Middle frontal gyrus (tissue), 1 donor: ENCODE data around the gene FXYD2.
A peak's percentile ranks its signal among the peaks of the same experiment; 100 is the strongest.

Experiments used
- DNase-seq: peaks from one replicate; pipeline ENCODE4 v3.0.0-alpha.2; 2015; ENCODE audit warnings: low spot score; ENCODE audit errors: extremely low spot score

The FXYD2 gene

DNA sequence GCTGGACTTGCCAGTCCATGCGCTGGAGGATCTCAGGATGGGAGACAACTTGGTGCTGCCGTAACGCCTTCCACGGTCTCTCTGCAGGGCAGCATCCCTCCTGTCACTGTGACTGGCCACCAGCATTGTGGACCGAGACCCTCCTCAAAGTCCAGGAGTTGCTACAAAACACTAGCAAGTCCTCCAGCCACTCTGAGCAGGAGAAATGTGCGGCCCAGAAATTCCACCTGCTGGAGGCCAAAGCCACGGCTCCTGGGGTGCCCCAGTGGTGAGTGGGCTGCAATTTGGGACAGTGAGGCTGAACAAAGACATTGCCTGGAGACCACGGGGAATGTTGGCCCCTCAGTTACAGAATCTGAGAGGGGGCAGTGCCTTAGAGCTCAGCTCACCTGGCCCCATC, 20.6 kb downstream of the FXYD2 start:
- DNase-seq, result no peak

- no peak for DNase-seq
Measured at GRCh38 chr11:117799634-117800033, 24.9 kb downstream of the FXYD2 start.

DNA sequence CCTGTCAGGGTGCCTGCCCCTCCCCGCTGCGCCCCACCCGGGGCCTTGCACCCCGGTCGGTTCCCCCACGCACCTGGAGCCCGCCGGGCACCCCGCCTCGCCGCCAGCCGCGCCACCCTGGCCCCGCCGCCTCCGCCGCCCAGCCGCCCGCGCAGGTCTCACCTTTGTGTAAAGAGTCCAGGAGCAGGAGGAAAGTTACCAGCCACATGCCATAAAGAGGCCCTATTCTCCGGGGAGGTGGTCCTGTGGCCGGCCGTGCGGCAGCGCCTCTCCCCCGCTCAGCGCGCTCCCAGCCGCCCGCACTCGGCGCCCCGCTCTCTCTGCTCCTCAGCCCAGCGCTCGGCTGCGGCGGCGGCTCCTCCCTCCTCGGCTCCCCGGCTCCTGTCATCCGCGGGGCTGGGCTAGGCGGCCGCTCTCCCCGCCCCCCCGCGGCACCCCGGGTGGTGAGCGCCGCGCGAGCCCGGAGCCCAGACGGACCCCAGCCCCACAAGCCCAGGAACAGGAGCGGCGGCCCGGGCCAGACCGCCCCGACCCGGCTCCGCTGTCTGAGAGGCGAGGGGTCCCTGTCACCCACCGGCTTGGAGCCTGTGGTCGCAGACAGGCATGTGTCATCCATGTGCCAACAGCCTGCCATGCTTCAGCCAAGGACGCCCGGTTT, 27.5 kb downstream of the FXYD2 start, which contains the start of gene DSCAML1:
TSS of gene DSCAML1 (minus strand) at position 345 of the 658 bp plus-strand sequence. CDS start at position 208, 137 bp downstream.
- no peak for DNase-seq

- no peak for DNase-seq
Measured at GRCh38 chr11:117796456-117796871, 28.1 kb downstream of the FXYD2 start.

- DNase-seq, result no peak
Measured at GRCh38 chr11:117795638-117796455, 28.7 kb downstream of the FXYD2 start.

GRCh38 chr11:117794772-117795629, 29.5 kb downstream of the FXYD2 start:
- DNase-seq, result no peak

DNA sequence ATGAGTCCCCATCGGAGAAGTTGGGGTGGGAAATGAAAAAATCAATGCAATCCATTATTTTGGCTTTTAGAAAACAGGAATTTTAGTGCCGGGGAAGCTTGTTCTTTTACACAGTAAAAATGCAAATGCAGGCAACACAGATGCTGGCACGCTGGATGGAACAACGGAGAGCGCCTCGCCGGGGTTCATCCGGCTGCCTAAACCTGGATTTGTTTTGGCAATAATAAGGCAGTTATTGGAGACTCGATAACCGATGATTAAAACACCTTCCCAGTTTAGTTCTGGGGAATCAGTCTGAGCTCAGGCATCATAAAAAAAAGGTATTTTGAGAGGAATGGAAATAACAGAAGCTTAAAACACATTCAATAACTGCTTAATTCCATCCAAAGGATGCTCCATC, 30.4 kb downstream of the FXYD2 start:
- no peak for DNase-seq

- DNase-seq, result no peak
Measured at GRCh38 chr11:117793583-117793982, 31.0 kb downstream of the FXYD2 start.

DNA sequence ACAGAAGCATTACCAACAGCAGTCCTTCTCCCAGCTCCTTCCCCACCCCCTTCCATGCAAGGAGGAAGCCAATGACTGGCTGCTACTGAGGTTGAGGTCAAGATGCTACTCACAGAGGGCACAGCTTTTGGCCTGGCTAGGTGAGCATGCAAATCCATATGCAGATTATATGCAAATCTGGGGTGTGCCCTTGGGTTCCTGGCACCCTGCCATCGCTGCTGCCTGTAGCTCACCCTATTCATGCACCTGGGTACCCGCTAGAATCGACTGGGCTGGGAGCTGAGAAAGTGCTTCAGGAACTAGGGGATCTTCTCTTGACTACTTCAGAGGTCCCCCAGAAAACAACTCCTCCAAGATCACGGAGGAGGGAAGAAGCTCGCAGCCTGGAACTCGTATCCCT, 31.6 kb downstream of the FXYD2 start:
- no peak for DNase-seq

DNA sequence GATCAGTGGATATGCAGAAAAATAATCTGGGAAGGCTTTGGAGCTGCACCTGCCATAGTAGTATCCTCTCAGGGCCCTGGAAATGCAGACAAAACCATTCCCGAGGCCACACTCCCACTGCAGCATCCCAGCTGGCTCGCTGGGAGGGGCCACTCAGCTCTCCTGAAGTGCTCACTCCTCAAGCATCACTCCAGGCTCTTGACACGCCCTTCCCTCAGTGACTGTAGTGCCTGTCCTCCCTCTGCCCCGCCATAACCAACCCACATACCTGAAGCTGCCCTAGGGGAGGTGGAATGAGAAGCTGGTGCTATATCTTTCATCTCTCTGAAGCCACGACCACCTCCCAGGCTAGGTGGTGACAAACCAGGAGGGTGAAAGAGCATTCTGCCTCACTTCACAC, 32.3 kb downstream of the FXYD2 start:
- no peak for DNase-seq

DNA sequence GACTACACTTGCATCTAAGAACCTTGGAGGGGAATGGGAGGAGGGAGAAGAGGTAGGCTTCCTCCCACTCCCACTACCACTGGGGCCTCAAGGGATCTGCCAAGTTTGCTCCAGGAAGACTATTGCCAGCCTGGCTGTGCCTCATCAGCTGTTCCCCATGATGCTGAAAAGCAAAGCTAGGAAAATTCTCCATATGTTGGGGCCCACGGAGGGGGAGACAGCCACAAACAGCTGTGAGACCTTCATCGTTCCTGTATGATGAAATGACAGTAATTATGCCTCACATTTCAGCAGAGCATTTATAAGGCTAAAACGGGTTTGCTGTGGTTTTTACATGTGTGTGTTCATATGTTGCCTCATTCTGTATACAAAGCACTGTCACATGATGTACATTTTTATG, 34.3 kb downstream of the FXYD2 start:
- no peak for DNase-seq

DNA sequence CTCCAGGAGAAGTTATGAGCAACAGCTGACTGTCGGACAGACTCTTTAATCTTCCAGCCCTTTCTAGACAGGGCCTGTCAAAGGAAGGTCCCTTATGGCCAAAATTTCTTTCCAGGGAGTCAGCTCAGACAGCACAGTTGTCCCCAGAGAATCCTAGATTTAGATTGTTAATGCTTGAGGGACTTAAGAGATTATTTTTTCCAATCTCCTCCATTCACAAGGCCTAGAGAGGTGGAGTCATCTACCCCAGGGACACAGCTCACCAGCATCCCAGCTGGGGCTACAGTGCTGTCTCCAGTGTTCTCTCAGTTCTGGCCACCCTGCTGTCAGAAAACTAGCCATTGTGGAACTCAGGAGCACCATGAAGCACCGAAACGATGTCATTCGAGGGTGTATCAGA, 35.3 kb downstream of the FXYD2 start:
- no peak for DNase-seq

DNA sequence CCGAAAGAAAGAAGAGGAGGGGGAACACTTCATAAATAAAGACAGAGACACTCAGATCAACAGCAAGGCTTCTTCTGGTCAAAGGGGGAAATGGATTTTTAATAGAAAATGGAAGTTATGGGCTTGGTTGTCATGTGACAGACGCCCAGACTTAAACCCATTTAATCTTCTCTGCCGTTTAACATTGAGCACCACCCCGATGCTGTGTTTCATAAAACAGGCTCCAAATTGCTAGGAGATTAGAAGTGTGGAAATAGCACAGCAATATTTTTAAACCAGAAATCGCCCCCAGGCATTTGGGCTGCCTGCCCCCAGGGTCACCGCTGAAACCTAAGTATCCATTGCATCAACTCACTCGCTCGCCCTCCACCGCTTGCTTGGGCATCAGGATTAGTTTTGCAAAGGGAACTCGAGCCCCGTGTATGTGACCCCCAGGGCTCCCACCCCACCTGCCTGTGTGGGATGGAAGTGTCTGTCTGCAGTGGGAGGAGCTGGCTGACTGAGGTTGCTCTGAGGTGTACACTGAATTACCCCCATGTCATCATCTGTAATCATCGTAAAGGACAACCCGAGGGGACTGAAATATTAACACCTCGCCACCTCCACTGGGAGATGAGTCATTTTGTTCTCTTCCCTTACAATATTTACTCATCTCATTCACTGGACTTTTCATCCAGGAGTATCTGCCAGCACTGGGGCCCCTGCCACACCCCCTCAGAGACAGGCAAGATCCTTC, 38.2 kb downstream of the FXYD2 start:
- DNase-seq, result no peak

DNA sequence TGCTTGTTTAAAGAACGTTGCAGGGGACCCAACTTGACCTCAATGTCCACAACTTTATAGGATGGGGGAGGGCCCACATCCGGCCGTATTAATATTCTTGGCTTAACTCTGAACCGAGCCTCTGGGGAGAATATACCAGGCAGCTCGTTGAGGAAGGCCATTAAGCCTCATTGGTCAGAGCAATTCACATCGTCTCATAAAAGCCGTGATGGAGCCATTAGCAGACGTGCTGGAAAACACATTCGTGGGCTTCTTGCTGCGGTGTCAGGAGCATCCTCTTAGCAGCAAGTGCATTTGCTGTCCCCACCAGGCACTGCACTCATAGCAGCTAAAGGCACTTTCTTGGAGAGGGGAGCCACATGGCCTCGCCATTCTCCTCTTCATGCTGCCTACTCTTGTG, 42.4 kb downstream of the FXYD2 start:
- no peak for DNase-seq

- DNase-seq, result no peak
Measured at GRCh38 chr11:117781627-117782026, 42.9 kb downstream of the FXYD2 start.

GRCh38 chr11:117780456-117780855, 44.1 kb downstream of the FXYD2 start:
- DNase-seq, result no peak

DNA sequence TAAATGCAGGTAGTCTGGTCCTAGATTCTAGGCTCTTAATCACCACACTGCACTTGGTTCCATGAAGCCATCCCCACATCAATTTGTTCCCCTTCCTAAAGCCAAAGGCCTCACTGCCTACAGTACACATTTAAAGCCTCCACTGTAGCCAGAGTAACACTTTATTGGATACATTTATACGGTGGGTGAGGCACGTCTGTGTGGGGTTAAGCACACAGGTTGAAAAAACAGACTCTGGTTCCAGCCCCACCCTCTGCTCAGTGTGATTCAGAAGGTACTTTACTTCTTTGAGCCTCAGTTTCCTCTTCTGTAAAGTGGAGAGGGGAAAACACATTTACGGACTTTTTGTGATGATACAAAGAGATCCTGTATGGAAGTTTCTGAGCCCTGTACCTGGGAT, 50.0 kb downstream of the FXYD2 start:
- no peak for DNase-seq

GRCh38 chr11:117772360-117772759, 52.2 kb downstream of the FXYD2 start:
- DNase-seq, result no peak

GRCh38 chr11:117771841-117772240, 52.7 kb downstream of the FXYD2 start:
- DNase-seq, result no peak

DNA sequence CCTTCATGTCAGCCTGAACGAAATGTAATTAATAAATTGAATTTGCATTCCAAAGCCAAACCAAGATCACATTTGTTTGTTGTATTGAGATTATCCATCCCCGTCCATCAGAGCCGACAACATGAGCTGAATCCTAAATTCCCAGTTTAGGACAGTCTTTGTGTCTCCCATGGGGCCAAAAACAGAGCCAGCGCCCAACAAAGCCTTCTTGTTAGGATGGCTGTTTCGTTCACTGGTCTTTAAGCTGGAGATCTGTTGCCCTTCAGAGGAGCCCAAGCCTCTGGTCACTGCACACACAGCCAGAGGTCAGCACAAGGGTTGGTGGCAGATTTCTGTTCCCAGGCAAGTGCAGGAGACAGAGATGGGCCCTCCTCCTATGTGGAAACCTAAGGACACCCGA, 53.3 kb downstream of the FXYD2 start:
- peak; percentile 58 for DNase-seq

- no peak for DNase-seq
Measured at GRCh38 chr11:117770061-117770460, 54.5 kb downstream of the FXYD2 start.
